NCI-H748 (cell line): ENCODE measurements around the gene HS3ST5.
A peak's percentile ranks its signal among the peaks of the same experiment; 100 is the strongest.
"Not testable (repeated sequence)": the region's sequence is repeated elsewhere in the genome, so short reads cannot be mapped to it uniquely, and the experiment has no call there.

ENCODE experiments used
- DNase-seq: peaks from one replicate; lab custom pipeline; 2025; ENCODE audit not compliant: unreplicated experiment; lab: John Stamatoyannopoulos, UW

Gene HS3ST5

GRCh38 chr6:114055349-114055748 is 287.5 kb downstream of the HS3ST5 start:
- DNase-seq: peak; percentile 90

GRCh38 chr6:114053791-114054190 is 289.0 kb downstream of the HS3ST5 start:
- DNase-seq: no peak

- no peak for DNase-seq
Measured at GRCh38 chr6:114052141-114052540, 290.7 kb downstream of the HS3ST5 start.

GRCh38 chr6:114051031-114051430 is 291.8 kb downstream of the HS3ST5 start:
- peak; percentile 46 for DNase-seq

GRCh38 chr6:114049367-114049966 is 293.4 kb downstream of the HS3ST5 start:
- DNase-seq: no peak

GRCh38 chr6:114044566-114044965 is 298.3 kb downstream of the HS3ST5 start:
- peak; percentile 31 for DNase-seq

GRCh38 chr6:114042267-114043016 is 300.4 kb downstream of the HS3ST5 start:
- no peak for DNase-seq

- DNase-seq: no peak
Measured at GRCh38 chr6:114040871-114041270, 302.0 kb downstream of the HS3ST5 start.

GRCh38 chr6:114039841-114040240 is 303.0 kb downstream of the HS3ST5 start:
- DNase-seq: no peak

- no peak for DNase-seq
Measured at GRCh38 chr6:114033606-114034005, 309.2 kb downstream of the HS3ST5 start.

GRCh38 chr6:114032721-114033120 is 310.1 kb downstream of the HS3ST5 start:
- no peak for DNase-seq

- no peak for DNase-seq
Measured at GRCh38 chr6:114030767-114031166, 312.1 kb downstream of the HS3ST5 start.

- DNase-seq: no peak
Measured at GRCh38 chr6:114024746-114025145, 318.1 kb downstream of the HS3ST5 start.

GRCh38 chr6:114020196-114020595 is 322.6 kb downstream of the HS3ST5 start:
- DNase-seq: no peak

- DNase-seq: not testable (repeated sequence)
Measured at GRCh38 chr6:114017146-114017545, 325.7 kb downstream of the HS3ST5 start.

- DNase-seq: not testable (repeated sequence)
Measured at GRCh38 chr6:114014106-114014505, 328.7 kb downstream of the HS3ST5 start.

GRCh38 chr6:114011486-114011885 is 331.3 kb downstream of the HS3ST5 start:
- not testable (repeated sequence) for DNase-seq

- DNase-seq: no peak
Measured at GRCh38 chr6:114010540-114010939, 332.3 kb downstream of the HS3ST5 start.

- DNase-seq: no peak
Measured at GRCh38 chr6:114009192-114009591, 333.6 kb downstream of the HS3ST5 start.

GRCh38 chr6:114008331-114008730 is 334.5 kb downstream of the HS3ST5 start:
- no peak for DNase-seq

- DNase-seq: no peak
Measured at GRCh38 chr6:114007516-114007915, 335.3 kb downstream of the HS3ST5 start.
